Endothelial cell (in vitro differentiated cells): Measurements from ENCODE around the gene SAT2. TPM values are rescaled to one million over a fixed set of nuclear protein-coding genes. Genes with fewer than 3 reads are reported as not detected.
"Not testable (repeated sequence)": the region's sequence is repeated elsewhere in the genome, so short reads cannot be mapped to it uniquely, and the experiment has no call there.

ENCODE experiments used
- DNase-seq: peaks from one replicate; pipeline ENCODE4 v3.0.0; 2021; ENCODE audit warnings: low spot score
- H3K27ac Mint-ChIP-seq: one replicate; pipeline ENCODE4 v1.8.0; 2021; ENCODE audit warnings: mixed read lengths, inconsistent platforms; ENCODE audit not compliant: unreplicated experiment
- H3K27me3 Mint-ChIP-seq: one replicate; pipeline ENCODE4 v1.8.0; 2021; ENCODE audit warnings: mild to moderate bottlenecking, moderate library complexity, mixed read lengths, inconsistent platforms; ENCODE audit not compliant: unreplicated experiment
- H3K36me3 Mint-ChIP-seq: one replicate; pipeline ENCODE4 v1.8.0; 2021; ENCODE audit warnings: mild to moderate bottlenecking, low read depth, mixed read lengths, inconsistent platforms; ENCODE audit not compliant: unreplicated experiment
- H3K4me1 Mint-ChIP-seq: one replicate; pipeline ENCODE4 v1.8.0; 2021; ENCODE audit warnings: mild to moderate bottlenecking, mixed read lengths, inconsistent platforms; ENCODE audit not compliant: unreplicated experiment
- H3K4me3 Mint-ChIP-seq: one replicate; pipeline ENCODE4 v1.8.0; 2021; ENCODE audit warnings: mild to moderate bottlenecking, mixed read lengths, inconsistent platforms; ENCODE audit not compliant: unreplicated experiment
- H3K9me3 Mint-ChIP-seq: one replicate; pipeline ENCODE4 v1.8.0; 2021; ENCODE audit warnings: mixed read lengths, inconsistent platforms; ENCODE audit not compliant: unreplicated experiment
- total RNA-seq: library from RNA; stranded (reverse); fragmentation: NEBNext Ultra II Directional; extraction: Animal tissue kit (Norgen Biotek cat#: 25700); gene quantifications from one replicate; pipeline ENCODE4 v1.2.1, GENCODE V29; 2021; ENCODE audit not compliant: unreplicated experiment
- TF ChIP-seq, protein P1 (sequence below): fragments of 200-600 bp; sonication (generic); IDR thresholded peaks from one replicate; pipeline ENCODE4 v1.5.0; 2021; ENCODE audit warnings: antibody characterized with exemption; ENCODE audit not compliant: unreplicated experiment

Gene SAT2
- total RNA-seq, 1 donor from 2014 or later, result 100 TPM

DNA sequence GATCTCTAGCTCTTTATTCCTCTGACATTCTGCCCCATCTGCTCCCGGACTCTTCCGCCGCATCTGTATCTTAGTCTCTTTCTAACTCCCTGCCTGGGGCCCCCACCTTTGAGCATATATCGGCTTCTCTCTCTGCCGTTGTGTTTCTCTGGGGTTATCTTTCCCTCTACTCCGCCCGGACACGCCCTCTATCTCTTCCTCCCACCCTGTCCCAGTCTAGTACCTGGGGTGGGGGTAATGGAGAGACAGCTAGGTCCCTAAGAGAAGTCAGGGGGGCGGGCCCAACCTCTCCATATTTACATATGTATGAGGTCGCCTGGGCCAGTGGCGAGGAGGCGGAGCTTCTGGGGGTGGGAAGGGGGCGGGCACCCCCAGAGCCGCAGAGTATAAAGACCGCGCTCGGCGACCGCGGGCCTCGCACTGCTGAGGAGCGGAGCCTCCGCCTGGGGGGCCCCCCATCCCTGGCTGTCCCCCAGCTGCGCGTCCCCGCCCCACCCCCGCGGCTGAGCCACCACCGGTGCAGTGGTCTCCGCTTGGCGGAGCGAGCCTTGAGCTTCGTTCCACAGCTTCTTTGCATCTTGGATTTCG, 23.0 kb upstream of the SAT2 start, which contains the start of gene ATP1B2:
Gene ATP1B2, plus strand, starts transcription at position 418 of the 588 bp plus-strand sequence. CDS start 593 bp downstream, outside the sequence.
- peak; percentile 64 for DNase-seq
- no peaks in the 10 kb centered on the region for H3K9me3 Mint-ChIP-seq
- peak within 1 kb of the TSS; percentile 88 for H3K4me3 Mint-ChIP-seq
- peak within 1 kb of the TSS; percentile 1 for H3K27ac Mint-ChIP-seq
- peaks cover 24% of the 10 kb centered on the region for H3K27me3 Mint-ChIP-seq
- peaks cover 18% of the 10 kb centered on the region for H3K36me3 Mint-ChIP-seq
- TF ChIP-seq, protein P1, sequence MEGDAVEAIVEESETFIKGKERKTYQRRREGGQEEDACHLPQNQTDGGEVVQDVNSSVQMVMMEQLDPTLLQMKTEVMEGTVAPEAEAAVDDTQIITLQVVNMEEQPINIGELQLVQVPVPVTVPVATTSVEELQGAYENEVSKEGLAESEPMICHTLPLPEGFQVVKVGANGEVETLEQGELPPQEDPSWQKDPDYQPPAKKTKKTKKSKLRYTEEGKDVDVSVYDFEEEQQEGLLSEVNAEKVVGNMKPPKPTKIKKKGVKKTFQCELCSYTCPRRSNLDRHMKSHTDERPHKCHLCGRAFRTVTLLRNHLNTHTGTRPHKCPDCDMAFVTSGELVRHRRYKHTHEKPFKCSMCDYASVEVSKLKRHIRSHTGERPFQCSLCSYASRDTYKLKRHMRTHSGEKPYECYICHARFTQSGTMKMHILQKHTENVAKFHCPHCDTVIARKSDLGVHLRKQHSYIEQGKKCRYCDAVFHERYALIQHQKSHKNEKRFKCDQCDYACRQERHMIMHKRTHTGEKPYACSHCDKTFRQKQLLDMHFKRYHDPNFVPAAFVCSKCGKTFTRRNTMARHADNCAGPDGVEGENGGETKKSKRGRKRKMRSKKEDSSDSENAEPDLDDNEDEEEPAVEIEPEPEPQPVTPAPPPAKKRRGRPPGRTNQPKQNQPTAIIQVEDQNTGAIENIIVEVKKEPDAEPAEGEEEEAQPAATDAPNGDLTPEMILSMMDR, result no peak
- peaks cover 26% of the 10 kb centered on the region for H3K4me1 Mint-ChIP-seq

DNA sequence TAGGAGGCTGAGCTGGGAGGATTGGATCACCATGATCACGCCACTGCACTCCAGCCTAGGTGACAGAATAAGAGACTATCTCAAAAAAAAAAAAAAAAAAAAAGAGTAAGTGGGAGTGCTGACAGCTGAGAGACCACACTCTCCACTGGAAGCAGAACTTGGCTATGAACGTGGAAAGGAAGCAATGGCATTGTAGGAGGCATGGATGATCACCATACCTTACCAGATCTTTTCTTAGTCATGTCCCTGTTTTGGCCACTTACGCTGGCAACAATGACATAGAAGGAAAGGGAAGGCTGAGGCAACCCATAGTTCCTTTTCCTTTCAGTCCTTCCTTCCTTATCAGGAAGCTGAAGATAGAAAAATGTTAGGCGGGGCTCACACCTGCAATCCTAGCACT, 19.4 kb upstream of the SAT2 start:
- Mint-ChIP-seq H3K4me1 (peaks cover 25% of the 10 kb centered on the region), H3K9me3 (no peaks in the 10 kb centered on the region), H3K27ac (no peak overlapping the region), H3K4me3 (no peak overlapping the region), H3K27me3 (peaks cover 11% of the 10 kb centered on the region), H3K36me3 (no peaks in the 10 kb centered on the region)
- TF ChIP-seq, protein P1, result no peak
- no peak for DNase-seq

DNA sequence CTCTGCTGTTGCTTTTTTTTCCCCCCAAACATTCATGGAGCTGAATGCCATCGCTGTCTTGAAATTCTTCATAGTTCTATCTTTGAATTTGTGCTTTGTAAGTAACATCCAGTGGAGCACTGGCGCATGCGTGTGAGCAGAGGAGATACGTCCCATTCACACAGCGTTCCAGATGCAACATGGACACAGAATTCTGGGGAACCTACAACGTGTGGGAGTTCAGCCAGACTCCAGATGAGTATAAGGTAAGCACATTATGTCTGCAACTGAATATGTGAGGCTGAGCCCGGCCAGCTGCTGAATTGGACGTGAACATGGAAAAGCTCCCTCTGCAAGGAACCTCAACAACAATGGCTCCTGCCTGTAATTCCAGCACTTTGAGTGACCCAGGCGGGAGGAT, 18.8 kb upstream of the SAT2 start:
- TF ChIP-seq, protein P1, result no peak
- peaks cover 11% of the 10 kb centered on the region for H3K27me3 Mint-ChIP-seq
- DNase-seq, result no peak
- H3K36me3 Mint-ChIP-seq, result no peaks in the 10 kb centered on the region
- H3K4me1 Mint-ChIP-seq, result peaks cover 24% of the 10 kb centered on the region
- no peak overlapping the region for H3K4me3 Mint-ChIP-seq
- H3K9me3 Mint-ChIP-seq, result no peaks in the 10 kb centered on the region
- no peak overlapping the region for H3K27ac Mint-ChIP-seq

DNA sequence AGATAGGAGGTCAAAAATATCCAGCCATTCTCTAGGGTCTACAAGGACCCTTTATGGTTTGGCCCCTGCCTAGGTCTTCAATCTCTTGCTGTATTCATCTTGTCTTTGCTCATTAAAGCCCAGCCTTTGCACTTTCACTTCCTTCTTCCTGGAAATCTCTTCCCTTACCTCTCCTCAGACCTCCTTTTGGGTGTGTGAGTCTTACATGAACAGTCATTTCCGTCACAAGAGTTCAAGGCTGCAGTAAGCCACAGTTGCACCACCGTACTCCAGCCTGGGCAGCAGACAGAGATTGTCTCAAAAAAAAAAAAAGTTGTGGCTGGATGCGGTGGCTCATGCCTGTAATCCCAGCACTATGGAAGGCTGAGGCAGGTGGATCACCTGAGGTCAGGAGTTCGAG, 17.2 kb upstream of the SAT2 start:
- Mint-ChIP-seq H3K9me3 (no peaks in the 10 kb centered on the region), H3K4me1 (peaks cover 16% of the 10 kb centered on the region), H3K36me3 (no peaks in the 10 kb centered on the region), H3K4me3 (peak overlapping the region; percentile 16), H3K27ac (peak overlapping the region; percentile 73), H3K27me3 (peaks cover 7% of the 10 kb centered on the region)
- DNase-seq, result no peak
- TF ChIP-seq, protein P1, result no peak

DNA sequence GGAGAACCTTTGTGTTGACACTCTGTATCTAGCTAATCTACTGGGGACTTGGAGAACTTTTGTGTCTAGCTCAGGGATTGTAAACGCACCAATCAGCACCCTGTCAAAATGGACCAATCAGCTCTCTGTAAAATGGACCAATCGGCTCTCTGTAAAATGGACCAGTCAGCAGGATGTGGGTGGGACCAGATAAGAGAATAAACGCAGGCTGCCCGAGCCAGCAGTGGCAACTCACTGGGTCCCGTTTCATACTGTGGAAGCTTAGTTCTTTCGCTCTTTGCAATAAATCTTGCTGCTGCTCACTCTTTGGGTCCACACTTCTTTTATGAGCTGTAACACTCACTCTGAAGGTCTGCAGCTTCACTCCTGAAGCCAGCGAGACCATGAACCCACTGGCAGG, 14.0 kb upstream of the SAT2 start:
- H3K9me3 Mint-ChIP-seq, H3K27ac Mint-ChIP-seq, DNase-seq, H3K36me3 Mint-ChIP-seq, H3K4me3 Mint-ChIP-seq, H3K27me3 Mint-ChIP-seq: not testable (repeated sequence)
- peaks cover 12% of the 10 kb centered on the region for H3K4me1 Mint-ChIP-seq
